ENCODE results near the gene RPS19.
"Not testable (repeated sequence)": the region's sequence is repeated elsewhere in the genome, so short reads cannot be mapped to it uniquely, and the experiment has no call there.

Gene RPS19

DNA sequence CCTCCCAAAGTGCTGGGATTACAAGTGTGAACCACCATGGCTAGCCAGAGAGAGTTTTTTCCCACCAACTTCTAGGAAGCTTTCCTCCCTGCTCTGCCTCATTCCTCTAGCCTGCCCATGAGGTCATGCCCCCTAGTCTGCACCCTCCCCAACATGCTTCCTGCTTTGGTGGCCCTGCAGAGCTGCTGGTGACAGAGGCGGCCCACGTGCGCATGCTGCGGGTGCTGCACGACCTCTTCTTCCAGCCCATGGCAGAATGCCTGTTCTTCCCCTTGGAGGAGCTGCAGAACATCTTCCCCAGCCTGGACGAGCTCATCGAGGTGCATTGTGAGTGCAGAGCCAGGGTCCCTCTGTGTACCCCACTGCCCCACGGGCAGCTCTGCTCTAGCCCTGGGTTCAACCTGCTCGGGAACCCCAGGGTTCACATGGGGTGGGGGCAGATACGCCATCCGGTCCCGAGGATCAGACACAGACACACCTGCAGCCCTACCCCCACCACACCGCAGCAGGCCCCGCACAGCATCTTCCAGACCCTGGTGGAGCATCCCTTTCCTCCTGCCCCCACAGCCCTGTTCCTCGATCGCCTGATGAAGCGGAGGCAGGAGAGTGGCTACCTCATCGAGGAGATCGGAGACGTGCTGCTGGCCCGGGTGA is 41.8 kb downstream of the RPS19 start:
- no peak for DNase-seq (ENCODE audit: low read depth)

DNA sequence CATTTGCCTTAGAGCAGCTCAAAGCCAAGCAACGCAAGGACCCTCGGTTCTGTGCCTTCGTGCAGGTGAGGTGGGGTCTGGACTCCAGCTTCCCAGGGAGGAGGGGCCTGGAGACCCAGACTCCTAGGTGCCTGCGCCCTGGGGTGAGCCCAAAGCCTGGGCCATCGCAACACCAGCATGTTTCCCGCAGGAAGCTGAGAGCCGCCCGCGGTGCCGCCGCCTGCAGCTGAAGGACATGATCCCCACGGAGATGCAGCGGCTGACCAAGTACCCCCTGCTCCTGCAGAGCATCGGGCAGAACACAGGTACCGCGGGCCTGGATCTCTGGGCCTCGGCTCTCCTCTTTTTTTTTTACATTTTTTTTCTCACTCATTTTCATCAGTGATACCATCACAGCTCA is 42.5 kb downstream of the RPS19 start:
- DNase-seq (ENCODE audit: low read depth) = no peak

DNA sequence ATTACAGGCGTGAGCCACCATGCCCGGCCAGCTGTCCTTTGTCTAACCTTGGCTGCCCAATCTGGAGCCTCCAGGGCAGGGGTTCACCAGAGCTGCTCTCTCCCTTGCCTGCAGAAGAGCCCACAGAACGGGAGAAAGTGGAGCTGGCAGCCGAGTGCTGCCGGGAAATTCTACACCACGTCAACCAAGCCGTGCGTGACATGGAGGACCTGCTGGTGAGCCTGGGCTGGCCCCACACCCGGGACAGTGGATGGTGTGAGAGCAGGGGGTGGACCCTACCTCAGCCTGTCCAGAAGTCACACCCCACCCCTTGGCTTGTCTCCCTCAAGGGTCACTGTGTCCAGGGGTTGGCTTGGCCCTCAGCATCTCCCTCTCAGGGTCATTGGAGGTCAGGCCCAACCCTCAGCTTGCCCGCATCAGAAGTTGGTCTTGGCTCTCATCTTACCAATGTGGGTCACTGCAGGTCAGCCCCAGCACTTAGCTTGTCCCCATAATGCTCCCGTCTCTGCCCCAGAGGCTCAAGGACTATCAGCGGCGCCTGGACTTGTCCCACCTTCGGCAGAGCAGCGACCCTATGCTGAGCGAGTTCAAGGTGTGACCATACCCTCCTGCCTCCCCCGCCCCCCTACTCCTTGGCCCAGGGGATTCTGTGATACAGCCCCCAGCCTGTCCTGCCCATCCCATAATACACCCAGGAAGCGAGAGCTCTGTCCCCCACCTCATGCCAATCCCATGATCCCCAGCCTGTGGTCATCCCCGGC is 43.3 kb downstream of the RPS19 start:
- DNase-seq (ENCODE audit: low read depth) = no peak

DNA sequence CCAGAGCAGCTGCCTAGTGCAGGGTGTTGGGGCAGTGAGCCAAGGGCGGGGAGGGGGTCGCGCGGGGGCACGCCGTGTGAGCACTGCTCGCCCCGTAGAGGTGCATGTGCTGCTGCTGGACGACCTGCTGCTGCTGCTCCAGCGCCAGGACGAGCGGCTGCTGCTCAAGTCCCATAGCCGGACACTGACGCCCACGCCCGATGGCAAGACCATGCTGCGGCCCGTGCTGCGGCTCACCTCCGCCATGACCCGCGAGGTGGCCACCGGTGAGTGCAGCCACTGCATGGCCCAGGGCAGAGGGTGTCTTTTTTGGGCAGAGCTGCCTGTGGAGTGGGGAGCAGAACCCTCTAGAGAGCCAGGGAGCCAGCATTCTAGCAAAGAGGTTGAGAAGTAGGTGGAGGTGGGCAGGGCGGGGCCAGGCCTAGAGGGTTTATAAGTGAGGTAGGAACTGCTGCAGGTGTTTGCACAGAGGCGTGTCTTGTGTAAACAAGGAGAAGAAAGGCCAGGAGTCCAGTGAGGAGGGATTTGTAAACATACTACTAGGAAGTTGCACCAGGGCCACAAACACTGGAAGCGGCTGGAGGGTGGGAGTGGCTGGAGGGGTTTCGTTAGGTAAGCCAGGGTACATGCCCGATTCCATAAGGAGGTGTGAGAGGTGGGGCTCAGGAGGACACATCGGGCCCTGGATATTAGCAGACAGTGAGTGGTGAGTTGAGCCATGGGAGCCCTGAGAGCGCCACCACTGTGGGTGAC is 44.2 kb downstream of the RPS19 start:
- no peak for DNase-seq (ENCODE audit: low read depth)

DNA sequence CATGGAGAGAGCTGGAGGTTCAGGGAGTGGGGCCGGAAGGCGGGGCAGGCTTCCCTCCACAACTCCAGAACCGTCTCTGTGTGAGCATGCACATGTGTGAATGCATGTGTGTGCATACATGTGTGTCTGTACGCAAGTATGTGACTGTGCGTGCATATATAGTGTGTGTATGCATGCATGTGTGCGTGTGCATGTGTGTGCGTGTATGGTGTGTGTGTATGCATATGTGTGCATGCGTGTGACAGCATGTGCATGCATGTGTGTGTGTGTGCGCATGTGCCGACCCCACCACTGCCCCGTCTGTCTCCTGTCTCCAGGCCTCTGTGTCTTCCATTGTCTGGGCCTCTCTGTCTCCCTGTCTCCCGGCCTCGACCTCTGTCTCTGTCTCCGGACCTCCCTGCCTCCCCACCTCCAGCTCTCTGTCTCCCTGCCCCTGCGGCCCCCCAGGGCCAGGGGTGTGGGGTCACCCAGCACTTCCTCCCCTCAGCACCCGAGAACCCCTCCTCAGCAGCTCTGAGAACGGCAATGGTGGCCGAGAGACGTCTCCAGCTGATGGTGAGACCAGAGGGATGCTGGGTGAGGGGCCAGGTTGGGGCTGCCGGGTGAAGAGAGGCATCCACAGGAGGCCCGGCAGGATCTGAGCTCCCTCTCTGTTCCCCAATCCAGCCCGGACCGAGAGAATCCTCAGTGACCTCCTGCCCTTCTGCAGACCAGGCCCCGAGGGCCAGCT is 45.4 kb downstream of the RPS19 start:
- no peak for DNase-seq (ENCODE audit: low read depth)

DNA sequence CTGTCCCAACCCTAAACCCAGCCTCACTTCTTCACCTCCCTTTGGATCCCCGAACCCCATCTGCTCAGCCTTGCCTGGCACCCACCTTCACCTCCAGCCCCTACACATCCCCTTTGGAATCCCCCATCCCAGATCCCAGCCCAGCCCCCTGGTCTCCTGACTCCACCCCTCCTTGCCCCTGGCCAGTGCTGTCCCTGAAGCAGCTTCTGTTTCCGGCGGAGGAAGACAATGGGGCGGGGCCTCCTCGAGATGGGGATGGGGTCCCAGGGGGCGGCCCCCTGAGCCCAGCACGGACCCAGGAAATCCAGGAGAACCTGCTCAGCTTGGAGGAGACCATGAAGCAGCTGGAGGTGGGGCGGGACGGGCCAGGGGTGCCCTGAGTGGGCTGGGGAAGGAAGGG is 46.2 kb downstream of the RPS19 start:
- no peak for DNase-seq (ENCODE audit: low read depth)

DNA sequence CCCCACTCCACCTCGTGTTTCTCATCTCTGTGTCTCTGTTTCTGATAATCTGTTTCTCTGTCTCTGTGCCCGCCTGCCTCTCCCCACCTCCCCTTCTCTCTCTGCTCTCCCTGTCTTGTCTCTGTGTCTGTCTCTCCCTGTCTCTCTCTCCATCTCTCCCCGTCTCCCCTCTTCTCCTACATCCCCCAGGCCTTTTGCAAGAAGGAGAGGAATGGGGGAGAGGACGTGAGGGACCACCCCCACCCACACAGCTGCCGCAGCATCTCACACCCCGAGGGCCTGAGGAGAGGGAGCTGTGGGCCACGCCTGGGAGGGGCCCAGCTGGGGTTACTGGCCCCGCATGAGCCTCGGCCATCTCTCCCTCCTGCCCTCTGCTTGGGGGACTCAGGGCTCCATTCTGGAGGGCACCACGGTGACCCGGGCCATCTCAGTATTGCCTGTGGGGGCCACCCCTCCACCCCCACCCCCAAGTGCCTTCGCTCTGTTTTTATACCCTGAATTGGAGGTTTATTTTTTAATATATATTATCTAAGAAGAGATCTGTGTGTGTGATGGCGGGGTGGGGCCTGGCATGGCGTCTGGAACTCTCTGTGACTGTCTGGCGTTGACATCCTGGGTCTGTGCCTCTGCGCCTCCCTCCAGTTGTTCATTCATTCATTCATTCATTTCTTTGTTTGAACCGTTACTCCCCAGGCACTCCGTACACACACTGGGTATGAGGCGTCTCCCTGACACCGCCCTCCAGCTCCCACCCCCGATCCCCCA is 47.0 kb downstream of the RPS19 start:
- no peak for DNase-seq (ENCODE audit: low read depth)

DNA sequence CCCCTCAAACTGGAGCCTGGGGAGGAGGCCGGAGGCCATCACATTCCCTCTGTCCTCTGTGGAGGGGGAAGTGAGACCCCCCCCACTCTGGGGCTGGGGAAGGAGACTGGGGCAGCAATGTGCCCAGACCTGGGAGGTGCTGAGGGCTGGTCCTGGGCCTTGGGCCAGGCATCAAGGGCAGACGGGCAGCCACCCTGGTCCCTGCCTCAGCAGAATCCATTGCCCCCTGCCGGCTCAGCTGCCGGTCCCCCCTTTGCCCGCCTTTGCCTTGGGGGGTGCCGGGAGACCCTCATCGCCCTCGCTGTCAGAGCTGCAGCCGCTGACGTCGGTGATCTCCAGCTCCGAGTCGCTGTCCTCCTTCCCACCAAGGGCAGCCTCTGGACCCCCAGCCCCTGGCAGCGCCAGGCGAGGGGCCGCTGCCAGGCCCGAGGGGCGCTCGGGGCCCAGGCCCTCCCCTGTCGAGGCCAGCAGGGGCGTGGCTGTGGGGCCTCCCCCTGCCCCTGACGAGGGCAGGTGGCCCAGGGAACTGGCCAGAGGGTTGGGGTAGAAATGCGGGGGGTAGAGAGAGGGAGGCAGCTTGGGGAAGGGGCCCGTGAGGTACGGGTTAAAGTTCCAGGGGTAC is 48.0 kb downstream of the RPS19 start:
- no peak for DNase-seq (ENCODE audit: low read depth)

DNA sequence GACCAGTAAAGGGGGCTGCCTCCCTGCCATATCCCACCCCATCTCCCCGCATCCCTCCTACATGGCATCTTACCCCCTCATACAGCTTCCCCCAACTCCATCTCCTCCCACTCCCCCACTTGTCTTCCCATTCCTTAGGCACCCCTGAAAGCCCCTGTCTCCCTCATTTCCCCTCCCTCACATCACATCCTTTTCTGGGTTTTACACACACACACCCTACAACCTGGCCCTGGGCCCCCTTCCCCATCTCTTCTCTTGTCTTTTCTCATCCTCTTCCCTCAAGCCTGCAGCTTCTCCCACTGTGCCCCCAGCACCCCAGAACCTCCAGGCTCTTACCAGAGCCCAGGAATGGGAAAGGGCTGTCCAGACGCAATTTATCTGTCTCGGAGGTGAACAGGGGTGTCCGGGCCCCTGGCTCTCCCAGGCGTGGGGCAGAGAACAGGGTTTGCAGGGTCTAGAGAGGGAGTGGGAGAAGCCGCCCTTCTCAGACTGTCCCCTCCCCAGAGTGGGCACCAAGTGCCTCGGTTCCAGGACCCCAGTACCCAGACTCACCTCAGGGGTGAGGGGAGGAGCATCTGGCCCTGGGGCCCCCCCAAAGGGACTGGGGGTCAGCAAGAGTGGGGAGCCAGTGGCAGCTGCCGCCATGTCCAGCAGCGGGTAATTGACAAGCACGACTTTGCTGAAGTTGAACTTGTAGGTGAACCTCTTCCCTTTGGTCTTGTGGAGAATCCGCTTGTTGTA is 48.8 kb downstream of the RPS19 start:
- no peak for DNase-seq (ENCODE audit: low read depth)

DNA sequence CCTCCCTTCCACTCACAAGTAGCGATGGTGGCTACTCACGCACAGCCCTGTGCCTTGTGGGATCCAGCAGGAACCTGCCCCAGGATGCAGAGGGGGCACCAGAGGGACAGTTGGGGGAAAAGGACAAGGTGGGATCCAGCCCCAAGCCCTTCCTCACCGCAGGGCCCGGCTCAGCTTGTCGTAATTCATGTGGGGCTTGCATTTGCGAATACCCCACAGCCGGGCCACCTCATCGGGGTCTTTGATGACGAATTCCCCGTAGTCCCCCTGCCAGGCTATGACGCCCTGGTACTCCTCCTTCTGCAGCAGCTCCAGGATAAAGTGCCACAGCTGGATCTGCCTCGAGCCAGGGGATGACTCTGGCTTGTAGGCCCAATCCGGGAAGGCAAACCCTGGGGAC is 49.7 kb downstream of the RPS19 start:
- DNase-seq (ENCODE audit: low read depth) = no peak

DNA sequence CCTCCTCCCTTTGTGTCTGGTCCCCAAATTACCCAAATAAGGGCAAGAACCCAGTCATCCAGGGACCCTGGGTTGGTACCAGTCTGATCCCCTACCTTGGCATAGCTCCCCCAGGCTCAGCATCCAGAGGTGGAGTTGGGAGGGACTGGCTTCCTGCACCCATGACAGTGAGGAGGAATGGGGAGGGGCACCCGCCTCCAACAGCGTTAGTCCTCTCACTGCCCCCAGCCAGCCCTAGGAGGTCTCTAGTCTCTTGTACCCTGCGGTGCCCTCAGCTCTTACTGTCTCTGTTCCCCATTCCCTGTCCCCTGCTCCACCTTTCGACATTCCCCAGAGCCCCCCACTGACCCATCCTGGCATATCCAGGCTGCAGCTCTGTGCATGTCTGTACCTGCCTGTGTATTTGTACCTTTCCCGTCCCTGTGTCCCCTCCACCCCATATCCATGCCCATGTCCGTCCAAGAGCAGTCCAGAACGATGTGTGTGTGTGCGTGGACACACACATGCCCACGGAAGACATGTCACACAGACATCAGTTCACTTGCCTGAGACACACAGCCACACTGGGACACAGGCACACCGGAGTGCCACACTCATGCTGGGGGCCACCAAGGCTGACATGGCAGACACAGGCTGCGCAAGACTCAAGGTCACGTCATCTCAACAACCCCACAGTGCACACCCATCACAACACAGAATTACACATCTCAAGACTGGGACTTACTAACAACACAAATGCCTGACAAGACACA is 50.4 kb downstream of the RPS19 start:
- no peak for DNase-seq (ENCODE audit: low read depth)

DNA sequence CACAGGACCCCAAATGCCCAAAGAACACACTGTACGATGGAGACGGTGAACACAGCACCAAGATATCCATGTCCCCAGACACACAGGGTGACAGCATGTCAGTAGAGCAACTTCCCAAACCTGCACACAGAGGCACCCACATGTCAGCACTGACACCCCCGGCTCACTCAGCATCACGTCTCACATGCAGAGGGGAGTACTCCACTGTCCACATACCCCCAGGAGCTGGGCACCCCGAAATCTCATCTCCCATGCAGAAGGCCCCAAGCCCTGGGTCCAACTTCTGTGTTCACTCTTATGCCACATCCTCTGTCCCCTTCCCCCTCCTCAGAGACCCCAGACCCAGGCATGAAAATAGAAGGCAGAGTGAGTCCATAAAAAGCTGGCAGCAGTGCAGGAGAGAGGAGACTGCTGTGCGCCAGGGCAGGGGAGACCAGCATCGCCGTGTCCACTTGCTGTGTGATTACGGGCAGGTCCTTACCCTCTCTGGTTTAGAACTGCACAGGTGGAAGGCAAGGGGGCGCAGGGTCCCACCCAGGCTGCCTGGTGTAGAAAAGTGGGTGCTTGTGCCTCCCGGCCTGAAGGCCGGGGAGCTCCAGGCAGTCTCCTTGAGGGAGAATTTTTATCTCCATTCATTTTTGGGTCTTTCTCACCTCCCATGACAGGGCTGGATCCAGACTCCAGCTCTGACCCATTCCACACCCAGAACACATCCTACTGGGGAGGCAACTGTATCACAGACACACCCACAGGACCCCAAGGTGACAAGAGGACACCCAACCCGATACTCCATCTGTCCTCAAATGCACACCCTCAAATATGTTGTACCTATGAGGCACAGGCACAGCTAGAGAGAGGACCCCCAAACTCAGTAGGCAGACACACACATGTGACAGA is 51.2 kb downstream of the RPS19 start:
- DNase-seq (ENCODE audit: low read depth) = no peak

DNA sequence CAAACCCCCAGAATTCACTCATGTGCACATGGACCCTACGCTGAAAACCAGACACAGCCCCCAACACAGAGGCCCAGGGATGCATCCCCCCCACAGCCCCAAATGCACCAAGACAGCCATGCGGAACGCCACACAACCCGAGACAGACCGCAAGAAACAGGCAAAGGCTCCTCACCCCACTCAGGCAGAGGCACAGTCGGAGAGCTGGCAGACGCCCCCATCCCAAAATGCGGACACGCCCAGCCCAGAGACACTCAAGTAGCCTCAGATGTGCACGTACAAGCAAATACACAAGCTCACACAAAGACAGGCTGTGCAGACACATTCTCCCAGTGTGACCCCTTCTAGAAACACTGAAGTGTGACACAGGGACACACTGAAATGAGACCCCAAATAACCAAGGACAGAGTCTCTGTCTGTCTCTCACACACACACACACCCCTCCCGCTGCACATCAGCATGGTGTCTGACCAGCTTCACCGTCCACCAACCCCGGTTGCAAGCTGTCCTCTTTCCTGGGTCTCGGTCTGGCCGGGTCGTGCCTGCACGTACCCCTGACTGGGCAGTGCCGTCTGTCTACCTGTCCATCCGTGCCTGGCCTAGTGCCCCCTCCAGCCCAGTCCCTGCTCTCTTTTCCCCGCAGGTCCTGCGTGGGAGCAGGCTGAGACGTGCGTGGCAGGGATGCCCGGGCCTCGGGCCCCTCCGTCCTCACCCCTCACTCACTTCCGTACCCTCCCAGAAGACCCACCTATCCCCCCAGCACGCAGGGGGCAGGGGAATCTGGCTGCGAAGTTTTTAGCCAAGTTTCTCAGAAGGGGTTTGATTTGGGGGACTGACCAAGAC is 52.1 kb downstream of the RPS19 start:
- DNase-seq (ENCODE audit: low read depth) = no peak

DNA sequence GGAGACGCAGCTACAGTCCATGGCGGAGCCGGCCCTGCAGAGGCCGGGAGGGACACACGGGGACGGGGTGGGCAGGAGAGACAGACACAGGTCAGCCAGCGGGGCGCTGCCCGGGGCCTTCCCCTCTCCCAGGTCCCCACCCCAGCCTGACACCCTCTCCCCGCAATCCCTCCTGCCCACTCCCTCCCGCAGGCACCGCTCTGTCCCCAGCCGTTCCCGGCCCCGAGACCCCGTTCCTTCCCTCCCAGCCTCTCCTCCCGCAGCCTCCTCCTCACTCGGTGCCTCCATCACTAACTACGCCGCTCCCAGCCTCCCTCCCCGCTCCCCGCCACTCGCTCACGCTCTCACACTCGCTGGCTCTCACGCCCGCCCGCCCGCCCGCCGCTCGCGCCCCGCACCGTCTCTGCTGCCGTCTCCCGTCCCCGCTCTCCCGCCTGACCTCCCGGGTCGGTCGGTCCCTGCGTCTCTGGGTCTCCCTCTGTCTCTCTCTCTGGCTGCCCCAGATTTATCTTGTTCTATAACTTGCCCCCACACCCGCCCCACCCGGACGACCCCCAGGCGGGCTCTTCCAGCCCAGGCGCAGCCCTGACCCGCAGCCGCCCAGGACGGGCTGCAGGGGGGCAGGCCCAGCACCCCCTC is 53.0 kb downstream of the RPS19 start:
- DNase-seq (ENCODE audit: low read depth) = no peak

DNA sequence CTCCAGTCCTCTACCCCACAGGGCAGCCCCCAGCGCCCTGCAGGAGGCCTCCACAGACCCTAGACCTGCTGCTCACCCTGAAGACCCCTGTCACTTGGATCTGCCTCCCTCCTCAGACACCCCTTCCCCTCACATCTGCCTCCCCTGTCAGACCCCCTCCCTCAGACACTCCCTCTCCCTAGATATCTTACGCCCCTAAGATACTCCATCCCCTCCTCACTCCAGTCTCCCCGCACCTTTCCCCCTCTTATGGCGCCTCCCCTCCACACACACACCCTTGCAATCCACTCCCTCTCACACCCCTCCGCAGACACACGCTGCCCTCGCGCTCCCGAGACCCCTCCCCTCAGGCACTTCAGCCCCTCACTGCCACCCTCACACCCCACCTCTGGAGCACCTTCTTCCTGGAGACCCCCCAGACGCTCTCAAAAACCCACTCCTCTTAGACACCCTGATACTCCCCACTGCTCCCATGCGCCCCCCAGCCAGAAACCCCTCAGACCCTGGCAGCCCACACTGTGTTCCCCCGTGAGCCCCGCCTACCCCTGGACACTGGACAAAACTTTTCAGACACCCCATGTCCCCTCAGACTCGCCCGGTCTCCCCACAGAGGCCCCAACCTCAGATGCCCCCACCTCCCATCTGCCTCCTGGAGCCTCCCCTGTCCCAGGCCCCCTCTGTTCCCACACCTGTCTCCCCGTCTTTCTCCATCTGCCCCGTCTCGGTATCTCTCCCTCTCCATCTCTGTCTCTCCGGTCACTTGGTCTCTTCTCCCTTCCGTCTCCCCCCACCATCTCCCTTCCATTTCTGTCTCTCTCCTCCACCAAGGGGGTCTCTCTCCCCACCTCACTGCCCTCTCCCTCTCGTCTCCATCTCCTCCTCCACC is 53.7 kb downstream of the RPS19 start:
- no peak for DNase-seq (ENCODE audit: low read depth)

DNA sequence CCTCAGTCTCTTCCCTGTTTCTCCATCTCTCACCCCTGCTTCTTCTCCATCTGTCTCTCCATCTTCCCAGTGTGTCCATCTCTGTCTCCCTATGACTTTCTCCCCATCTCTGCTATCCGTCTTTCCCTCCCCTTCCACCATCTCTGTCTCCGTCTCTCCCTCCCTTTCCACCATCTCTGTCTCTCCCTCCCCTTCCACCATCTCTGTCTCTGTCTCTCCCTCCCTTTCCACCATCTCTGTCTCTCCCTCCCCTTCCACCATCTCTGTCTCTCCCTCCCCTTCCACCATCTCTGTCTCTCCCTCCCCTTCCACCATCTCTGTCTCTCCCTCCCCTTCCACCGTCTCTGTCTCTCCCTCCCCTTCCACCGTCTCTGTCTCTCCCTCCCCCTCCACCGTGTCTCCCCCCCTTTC is 54.4 kb downstream of the RPS19 start:
- DNase-seq (ENCODE audit: low read depth) = not testable (repeated sequence)

Data from stimulated activated CD4-positive, alpha-beta T cell treated with anti-CD3 and anti-CD28 coated beads, Interleukin-2, amount 100 ng/mL, for 4 hours (primary cell).